Panc1 (cell line): ENCODE measurements around the gene MAGEA9B.
"Not testable (repeated sequence)": the region's sequence is repeated elsewhere in the genome, so short reads cannot be mapped to it uniquely, and the experiment has no call there.

Experiments used
- CTCF ChIP-seq: fragments of 450-650 bp; IDR thresholded peaks from 2 replicates; pipeline ENCODE4 v1.5.1; 2017; ENCODE audit warnings: mild to moderate bottlenecking
- POLR2AphosphoS5 ChIP-seq: IDR thresholded peaks from 2 replicates; pipeline ENCODE4 v1.6.1; 2012; ENCODE audit warnings: mild to moderate bottlenecking, low read depth, low read length, moderate library complexity

- not testable (repeated sequence) for TF ChIP-seq CTCF, POLR2AphosphoS5
Measured at GRCh38 chrX:149605248-149605885, 18.1 kb upstream of the MAGEA9B start.
